HepG2 (cell line): ENCODE measurements around the gene BCL2A1. TPM values are rescaled to one million over a fixed set of nuclear protein-coding genes. Genes with fewer than 3 reads are reported as not detected.

Experiments
- CEBPG ChIP-seq: IDR thresholded peaks from 2 replicates; pipeline ENCODE4 v1.6.1; 2016
- DNMT3B ChIP-seq: conservative IDR thresholded peaks from 2 replicates; pipeline ENCODE4 v1.6.1; 2016; ENCODE audit warnings: missing biosample characterization, control low read depth
- ESRRA ChIP-seq: sonication (generic); formaldehyde crosslinking; IDR thresholded peaks from 2 replicates; pipeline ENCODE4 v1.5.1; 2020; ENCODE audit warnings: mild to moderate bottlenecking, low read depth, missing genetic modification reagents
- IKZF5 ChIP-seq: IDR thresholded peaks from 2 replicates; pipeline ENCODE4 v1.6.1; 2018; ENCODE audit warnings: missing genetic modification reagents, mild to moderate bottlenecking, missing compliant biosample characterization
- LBX2 ChIP-seq: sonication (generic); formaldehyde crosslinking; IDR thresholded peaks from 2 replicates; pipeline ENCODE4 v1.5.0; 2020; ENCODE audit warnings: missing genetic modification reagents, mild to moderate bottlenecking, borderline replicate concordance
- MATR3 ChIP-seq: sonication (generic); formaldehyde crosslinking; IDR thresholded peaks from 2 replicates; pipeline ENCODE4 v1.4.0; 2020; ENCODE audit warnings: missing genetic modification reagents
- NFATC3 ChIP-seq: sonication (generic); formaldehyde crosslinking; IDR thresholded peaks from 2 replicates; pipeline ENCODE4 v1.5.1; 2020; ENCODE audit warnings: mild to moderate bottlenecking, missing genetic modification reagents
- SETDB1 ChIP-seq: sonication (generic); formaldehyde crosslinking; IDR thresholded peaks from 2 replicates; pipeline ENCODE4 v1.5.1; 2020; ENCODE audit warnings: missing genetic modification reagents, mild to moderate bottlenecking, borderline replicate concordance
- TRAFD1 ChIP-seq: sonication (generic); formaldehyde crosslinking; IDR thresholded peaks from 2 replicates; pipeline ENCODE4 v1.5.1; 2020; ENCODE audit warnings: missing genetic modification reagents, mild to moderate bottlenecking, borderline replicate concordance
- ZBTB33 ChIP-seq: sonication (generic); formaldehyde crosslinking; IDR thresholded peaks from 2 replicates; pipeline ENCODE4 v1.4.0; 2020; ENCODE audit warnings: missing genetic modification reagents
- ZFP91 ChIP-seq: sonication (generic); formaldehyde crosslinking; IDR thresholded peaks from 2 replicates; pipeline ENCODE4 v1.9.0; 2022; ENCODE audit warnings: missing genetic modification reagents, mild to moderate bottlenecking, borderline replicate concordance
- ZKSCAN5 ChIP-seq: sonication (generic); formaldehyde crosslinking; IDR thresholded peaks from 2 replicates; pipeline ENCODE4 v1.5.1; 2020; ENCODE audit warnings: mild to moderate bottlenecking, missing genetic modification reagents
- ZMYM2 ChIP-seq: sonication (generic); formaldehyde crosslinking; IDR thresholded peaks from 2 replicates; pipeline ENCODE4 v1.8.0; 2022; ENCODE audit warnings: mild to moderate bottlenecking, missing genetic modification reagents
- ZNF205 ChIP-seq: IDR thresholded peaks from 2 replicates; pipeline ENCODE4 v1.6.1; 2018; ENCODE audit warnings: missing biosample characterization, missing genetic modification reagents
- ZNF251 ChIP-seq: sonication (generic); formaldehyde crosslinking; IDR thresholded peaks from 2 replicates; pipeline ENCODE4 v1.9.0; 2021; ENCODE audit warnings: mild to moderate bottlenecking, missing genetic modification reagents
- ZNF331 ChIP-seq: sonication (generic); formaldehyde crosslinking; IDR thresholded peaks from 2 replicates; pipeline ENCODE4 v1.4.0; 2020; ENCODE audit warnings: missing genetic modification reagents
- ZNF367 ChIP-seq: sonication (generic); formaldehyde crosslinking; IDR thresholded peaks from 2 replicates; pipeline ENCODE4 v1.4.0; 2020; ENCODE audit warnings: missing genetic modification reagents, borderline replicate concordance
- ZNF501 ChIP-seq: sonication (generic); formaldehyde crosslinking; IDR thresholded peaks from 2 replicates; pipeline ENCODE4 v1.5.1; 2020; ENCODE audit warnings: mild to moderate bottlenecking, moderate library complexity, missing genetic modification reagents
- ZNF577 ChIP-seq: sonication (generic); formaldehyde crosslinking; IDR thresholded peaks from 2 replicates; pipeline ENCODE4 v1.4.0; 2020; ENCODE audit warnings: mild to moderate bottlenecking, low read depth, missing genetic modification reagents, borderline replicate concordance
- ZNF710 ChIP-seq: sonication (generic); formaldehyde crosslinking; IDR thresholded peaks from 2 replicates; pipeline ENCODE4 v1.5.0; 2020; ENCODE audit warnings: mild to moderate bottlenecking, missing genetic modification reagents, borderline replicate concordance
- polyA plus RNA-seq, 8 experiments: library from polyadenylated mRNA; depleted of rRNA in 3 of 8; stranded (reverse) in 7 of 8; unstranded in 1 of 8; fragments of >200 nt; fragmentation: Illumina TruSeq in 4 of 8; extraction: Trizol in 4 of 8; gene quantifications; 2 replicates each; pipeline versions ENCODE4 v1.2.1 to v1.2.3, GENCODE V29; 2011 to 2016; ENCODE audit warnings: low read depth in 4 of 8, missing spikeins in 1 of 8, mixed read lengths in 1 of 8; ENCODE audit not compliant: insufficient read depth in 1 of 8
- total RNA-seq, 5 experiments: library from RNA; depleted of rRNA; stranded (reverse); fragments of >200 nt; fragmentation: Illumina TruSeq; extraction: Trizol; gene quantifications; 2 replicates each; pipeline ENCODE4 v1.2.3, GENCODE V29; 2016; ENCODE audit warnings: low read depth in 1 of 5

BCL2A1 gene
- total and polyA plus RNA-seq, 2 of the 13 experiments (the other 11 are each of a cell fraction or from before 2014, with no cell fraction given): 0.08 to 0.31 TPM

GRCh38 chr15:79978655-79979514, 7.9 kb upstream of the BCL2A1 start (continued):
- TF ChIP-seq MATR3 (no peak), ZBTB33 (CRISPR knock-in tag) (no peak), ZNF331 (CRISPR knock-in tag) (peak; percentile 44; the same call in 1 of the 2 replicates), CEBPG (peak; percentile 75), SETDB1 (no peak), ESRRA (peak; percentile 89; the same call in 1 of the 2 replicates), NFATC3 (CRISPR knock-in tag) (no peak), ZFP91 (CRISPR knock-in tag) (0 out of 2 replicates have a peak, but pooled peaks have one; percentile 32), ZKSCAN5 (CRISPR knock-in tag) (no peak), ZNF501 (CRISPR knock-in tag) (peak; percentile 54; the same call in 1 of the 2 replicates), DNMT3B (no peak; the same call in 1 of the 2 replicates), ZNF251 (CRISPR knock-in tag) (no peak), TRAFD1 (CRISPR knock-in tag) (no peak), ZNF710 (CRISPR knock-in tag) (peak; percentile 64; the same call in 1 of the 2 replicates), ZNF577 (CRISPR knock-in tag) (no peak), IKZF5 (CRISPR knock-in tag) (peak; percentile 33; the same call in 1 of the 2 replicates), ZNF367 (CRISPR knock-in tag) (no peak), ZNF205 (CRISPR knock-in tag) (no peak), ZMYM2 (peak; percentile 95), LBX2 (CRISPR knock-in tag) (no peak)
